C4-2B (cell line): ENCODE measurements around the gene CYP46A1.

Source experiments
- ZFX ChIP-seq: fragments of 450-650 bp; IDR thresholded peaks from 2 replicates; pipeline ENCODE4 v1.6.1; 2017
- TF ChIP-seq, protein P1 (sequence below): fragments of 450-650 bp; conservative IDR thresholded peaks from 2 replicates; pipeline ENCODE4 v1.5.1; 2017; ENCODE audit warnings: mild to moderate bottlenecking

DNA sequence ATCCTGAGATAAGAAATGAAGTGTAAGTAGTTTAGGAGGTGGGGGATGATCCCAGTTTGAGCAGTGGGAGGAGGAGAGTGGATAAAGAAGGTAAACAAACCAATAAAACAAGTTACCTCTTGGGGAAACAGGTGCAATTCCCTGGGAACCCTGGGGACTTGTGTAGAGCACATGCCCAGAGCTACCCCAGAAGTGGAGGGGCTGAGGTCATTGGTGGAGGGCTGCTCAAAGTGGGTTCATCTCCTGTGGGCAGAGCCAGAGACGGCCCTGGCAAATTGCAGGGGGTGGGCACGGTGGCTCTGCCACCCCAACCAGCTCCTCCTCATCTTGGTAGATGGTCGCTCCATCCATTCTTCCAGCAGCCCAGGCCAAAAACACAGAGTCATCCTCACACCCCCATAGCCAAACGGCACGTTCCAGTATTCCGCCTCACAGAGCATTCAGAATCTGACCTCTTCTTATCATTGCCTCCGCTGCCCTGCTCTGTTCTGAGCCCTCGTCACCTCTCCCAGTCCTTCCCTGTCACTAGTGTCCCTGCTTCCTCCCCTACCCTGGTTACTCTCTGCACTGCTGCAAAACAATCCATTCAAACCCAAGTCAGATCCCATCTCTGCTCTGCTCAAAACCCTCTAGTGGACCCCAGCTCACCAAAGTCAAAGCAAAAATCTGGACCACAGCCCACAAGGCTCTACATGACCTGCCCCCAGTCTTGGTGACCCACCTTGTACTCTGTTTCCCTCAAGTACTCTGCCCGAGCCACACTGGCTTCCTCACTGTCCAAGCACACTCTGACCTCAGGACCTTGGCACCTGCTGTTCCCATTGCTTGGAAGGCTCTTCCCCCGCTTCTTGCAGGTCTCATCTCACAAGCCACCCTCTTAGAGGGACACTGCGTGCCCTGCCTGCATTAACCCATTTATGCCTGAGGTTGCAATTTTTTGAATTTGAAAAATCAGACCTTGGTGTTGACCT is 5.5 kb downstream of the CYP46A1 start:
- TF ChIP-seq, protein P1, sequence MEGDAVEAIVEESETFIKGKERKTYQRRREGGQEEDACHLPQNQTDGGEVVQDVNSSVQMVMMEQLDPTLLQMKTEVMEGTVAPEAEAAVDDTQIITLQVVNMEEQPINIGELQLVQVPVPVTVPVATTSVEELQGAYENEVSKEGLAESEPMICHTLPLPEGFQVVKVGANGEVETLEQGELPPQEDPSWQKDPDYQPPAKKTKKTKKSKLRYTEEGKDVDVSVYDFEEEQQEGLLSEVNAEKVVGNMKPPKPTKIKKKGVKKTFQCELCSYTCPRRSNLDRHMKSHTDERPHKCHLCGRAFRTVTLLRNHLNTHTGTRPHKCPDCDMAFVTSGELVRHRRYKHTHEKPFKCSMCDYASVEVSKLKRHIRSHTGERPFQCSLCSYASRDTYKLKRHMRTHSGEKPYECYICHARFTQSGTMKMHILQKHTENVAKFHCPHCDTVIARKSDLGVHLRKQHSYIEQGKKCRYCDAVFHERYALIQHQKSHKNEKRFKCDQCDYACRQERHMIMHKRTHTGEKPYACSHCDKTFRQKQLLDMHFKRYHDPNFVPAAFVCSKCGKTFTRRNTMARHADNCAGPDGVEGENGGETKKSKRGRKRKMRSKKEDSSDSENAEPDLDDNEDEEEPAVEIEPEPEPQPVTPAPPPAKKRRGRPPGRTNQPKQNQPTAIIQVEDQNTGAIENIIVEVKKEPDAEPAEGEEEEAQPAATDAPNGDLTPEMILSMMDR: no peak
- no peak for TF ChIP-seq ZFX
